Measurements from ENCODE around the gene RNMT. TPM values are rescaled to one million over a fixed set of nuclear protein-coding genes. Genes with fewer than 3 reads are reported as not detected.

RNMT gene
- total and polyA plus RNA-seq, 2 of the 4 experiments (the other 2 are of a cell fraction): 13.3 to 13.6 TPM

DNA sequence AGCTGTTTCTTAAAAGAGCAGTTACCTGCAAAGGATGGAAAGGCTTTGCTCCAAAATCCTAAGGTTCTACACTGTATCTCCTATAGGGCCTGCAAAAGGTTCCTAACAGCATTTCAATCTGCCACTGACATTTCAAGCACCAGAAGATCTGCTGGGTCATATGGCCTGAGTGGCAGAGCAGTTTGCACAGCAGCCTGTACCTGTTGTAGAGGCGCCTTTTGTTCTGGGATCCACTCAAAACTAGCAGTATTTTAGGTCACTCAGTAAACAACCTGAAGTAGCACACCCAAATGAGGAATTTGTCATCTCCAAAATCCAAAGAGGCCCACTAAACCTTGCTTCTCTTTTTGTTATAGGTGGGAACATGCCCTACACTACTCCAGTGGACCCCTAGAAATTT, 6.3 kb upstream of the RNMT start:
- Histone ChIP-seq H4K20me1 (ENCODE audit: insufficient read depth, low read length) (peaks cover 8% of the 10 kb centered on the region; the same call in 1 of the 2 replicates), H2BK120ac (ENCODE audit: low read depth, low read length) (no peak overlapping the region), H3K9me3 (ENCODE audit: control insufficient read depth, insufficient read depth, low read length) (no peaks in the 10 kb centered on the region), H3K56ac (ENCODE audit: extremely low read depth, insufficient read depth, low read length) (no peak overlapping the region), H2BK20ac (ENCODE audit: low read depth, low read length) (no peak overlapping the region), H3K4me1 (ENCODE audit: control insufficient read depth, insufficient read depth, low read length) (no peaks in the 10 kb centered on the region; the same call in 1 of the 2 replicates), H2AFZ (replicated peaks; ENCODE audit: low read length, poor library complexity) (no peak overlapping the region), H4K91ac (ENCODE audit: insufficient read depth, low read depth, low read length) (no peak overlapping the region), H3K14ac (replicated peaks; ENCODE audit: low read depth, low read length) (no peak overlapping the region), H3K4me3 (ENCODE audit: insufficient read depth, low read depth, low read length) (no peak overlapping the region), H3K9me1 (ENCODE audit: insufficient read depth, low read length) (no peaks in the 10 kb centered on the region; the same call in 1 of the 2 replicates), H2AK5ac (ENCODE audit: low read depth, low read length) (no peak overlapping the region), H2AK9ac (replicated peaks; ENCODE audit: low read depth, low read length, poor library complexity) (no peak overlapping the region), H2BK15ac (ENCODE audit: low read depth, low read length) (no peak overlapping the region), H3K23ac (ENCODE audit: low read depth, low read length) (no peak overlapping the region), H3K27ac (ENCODE audit: insufficient read depth, low read length) (no peak overlapping the region), H3K27me3 (ENCODE audit: control insufficient read depth, insufficient read depth, low read length) (no peaks in the 10 kb centered on the region), H2BK5ac (ENCODE audit: low read depth, low read length, poor library complexity, severe bottlenecking) (no peak overlapping the region), H3K4me2 (ENCODE audit: low read depth, low read length) (no peak overlapping the region), H4K5ac (ENCODE audit: low read depth, low read length) (no peak overlapping the region), H3K79me1 (ENCODE audit: low read depth in 1 of 2, low read length in 2 of 2) (peaks cover 27 to 68% of the 10 kb centered on the region in 2 experiments), H4K8ac (ENCODE audit: low read depth in 2 of 2, low read length in 2 of 2) (no peak overlapping the region), H3K36me3 (ENCODE audit: control insufficient read depth, insufficient read depth, low read length) (peaks cover 1% of the 10 kb centered on the region; the same call in 1 of the 2 replicates), H3K9ac (ENCODE audit: low read depth, low read length) (no peak overlapping the region), H3K4ac (ENCODE audit: low read depth, low read length) (no peak overlapping the region), H3K18ac (ENCODE audit: low read depth, low read length) (no peak overlapping the region)
- CTCF ChIA-PET: interaction anchor here (0.6 kb wide), 1 partner anchor 14 kb away, joined by 3 read pairs; no protein-coding TSS in a partner anchor
- no CpG with 5 or more reads among the region's 1 CpG for WGBS, 2 experiments (ENCODE audit: extremely low coverage in 2 of 2, insufficient read length in 1 of 2)
- dilution Hi-C loops (cut with HindIII; ENCODE audit: low sequenced_read_pairs, unreplicated experiment) (no loop called here), intact Hi-C loops (cut with micrococcal nuclease) (no loop called here), in situ Hi-C loops (cut with MboI; ENCODE audit: low sequenced_read_pairs) (no loop called here)
- no TSS peak for BruUV-seq (replicated peaks)
- POLR2A ChIA-PET (ENCODE audit: unreplicated experiment): no interaction called here
- ATAC-seq (ENCODE audit: low read depth) (no peak), DNase-seq (no peak)
- no peak for TF ChIP-seq CTCF (conservative IDR thresholded peaks at IDR 0.05; ENCODE audit: low read depth, low read length)
- no peak for TF ChIP-seq USF2 (IDR thresholded peaks at IDR 0.05; ENCODE audit: low read depth, low read length)
- no peak for TF ChIP-seq MAFK (IDR thresholded peaks at IDR 0.05; ENCODE audit: low read depth, low read length)
- TF ChIP-seq SMC3 (IDR thresholded peaks at IDR 0.05; ENCODE audit: low read depth, low read length): no peak
- TF ChIP-seq BHLHE40 (IDR thresholded peaks at IDR 0.05; ENCODE audit: low read depth, low read length): no peak
- no peak for TF ChIP-seq NFE2L2 (IDR thresholded peaks at IDR 0.05; ENCODE audit: low read depth, low read length)
- TF ChIP-seq RAD21 (IDR thresholded peaks at IDR 0.05; ENCODE audit: low read length): no peak
- no peak for TF ChIP-seq MXI1 (IDR thresholded peaks at IDR 0.05; ENCODE audit: borderline replicate concordance, low read depth, low read length)
- no peak for TF ChIP-seq ELK1 (IDR thresholded peaks at IDR 0.05; ENCODE audit: borderline replicate concordance, low read depth, low read length)
- no peak for TF ChIP-seq RCOR1 (IDR thresholded peaks at IDR 0.05; ENCODE audit: insufficient replicate concordance, low read length)
